Hematopoietic multipotent progenitor cell treated with erythropoietin and hydrocortisone succinate and interleukin-3 and kit ligand, for 17 days (in vitro differentiated cells): Measurements from ENCODE around the gene TMEM258.

ENCODE experiments used
- DNase-seq: peaks from one replicate; pipeline ENCODE4 v3.0.0-alpha.2; 2015; ENCODE audit warnings: low spot score

TMEM258 gene

GRCh38 chr11:61792310-61793082 lies at the start of gene TMEM258, which contains the start of gene FEN1:
TSS of gene TMEM258 (minus strand) at chr11:61792599. CDS start at chr11:61792558, 41 bp downstream.
TSS of gene FEN1 (plus strand) at chr11:61792911. CDS start at chr11:61795362, 2,451 bp downstream.
- peak; percentile 88 for DNase-seq

GRCh38 chr11:61841636-61842527 lies 49.5 kb upstream of the TMEM258 start:
- peak; percentile 40 for DNase-seq

- DNase-seq: no peak
These were observed 48.0 kb upstream of the TMEM258 start for GRCh38 chr11:61840371-61840770.

GRCh38 chr11:61839742-61840141 lies 47.3 kb upstream of the TMEM258 start:
- DNase-seq: no peak

GRCh38 chr11:61838921-61839320 lies 46.5 kb upstream of the TMEM258 start:
- DNase-seq: no peak

- no peak for DNase-seq
These were observed 46.1 kb upstream of the TMEM258 start for GRCh38 chr11:61838501-61838900.

GRCh38 chr11:61837411-61838005 lies 45.1 kb upstream of the TMEM258 start:
- DNase-seq: no peak

GRCh38 chr11:61836193-61836592 lies 43.8 kb upstream of the TMEM258 start:
- DNase-seq: no peak

- DNase-seq: peak; percentile 88
These were observed 42.1 kb upstream of the TMEM258 start for GRCh38 chr11:61834278-61835048.

GRCh38 chr11:61833926-61834277 lies 41.5 kb upstream of the TMEM258 start:
- peak; percentile 43 for DNase-seq

GRCh38 chr11:61833471-61833870 lies 41.1 kb upstream of the TMEM258 start:
- peak; percentile 72 for DNase-seq

- DNase-seq: peak; percentile 57
These were observed 40.4 kb upstream of the TMEM258 start for GRCh38 chr11:61832754-61833153.

- DNase-seq: no peak
These were observed 39.8 kb upstream of the TMEM258 start for GRCh38 chr11:61832207-61832606.

- DNase-seq: no peak
These were observed 38.1 kb upstream of the TMEM258 start for GRCh38 chr11:61830237-61831105.

- DNase-seq: no peak
These were observed 37.4 kb upstream of the TMEM258 start for GRCh38 chr11:61829806-61830205.

GRCh38 chr11:61828629-61829407 lies 36.4 kb upstream of the TMEM258 start:
- DNase-seq: peak; percentile 44

- no peak for DNase-seq
These were observed 35.9 kb upstream of the TMEM258 start for GRCh38 chr11:61828379-61828628.

- DNase-seq: peak; percentile 38
These were observed 35.4 kb upstream of the TMEM258 start, which contains the start of gene FADS2 for GRCh38 chr11:61827571-61828378. TSS of gene FADS2 (plus strand) at chr11:61828300. CDS start at chr11:61828391, 91 bp downstream.

- no peak for DNase-seq
These were observed 34.7 kb upstream of the TMEM258 start for GRCh38 chr11:61826930-61827570.
